ENCODE measurements around the gene FHIT.

GRCh38 chr3:60696428-60697125 is 554.7 kb downstream of the FHIT start:
- TF ChIP-seq POLR2A (IDR thresholded peaks at IDR 0.05) (no peak), CTCF (IDR thresholded peaks at IDR 0.05) (no peak)

All from Peyer's patch (tissue), 4 donors.